Endothelial cell of umbilical vein (primary cell): Measurements from ENCODE around the gene CD48. TPM values are rescaled to one million over a fixed set of nuclear protein-coding genes. Genes with fewer than 3 reads are reported as not detected.

Source experiments
- BruUV-seq: library from RNA; stranded (reverse); fragments of 400-500 nt; replicated peaks from 2 replicates; lab custom pipeline; 2021; lab: Mats Ljungman, UMichigan
- CTCF ChIA-PET: fragments of 300-600, 350-600 bp; sonication (Branson Sonifier 250); formaldehyde crosslinking; loops from one replicate; lab custom pipeline; 2021; ENCODE audit warnings: antibody characterized with exemption, inconsistent platforms; lab: Charles Lee
- POLR2A ChIA-PET: fragments of 300-600, 350-600 bp; sonication (Branson Sonifier 250); formaldehyde crosslinking; loops from one replicate; lab custom pipeline; 2021; ENCODE audit warnings: antibody characterized with exemption, inconsistent platforms; lab: Charles Lee
- DNase-seq: peaks from one replicate; pipeline ENCODE4 v3.0.0-alpha.2; 2011; ENCODE audit warnings: low read depth, low spot score
- FAIRE-seq: peaks from 2 replicates; lab custom pipeline; 2011; peaks lifted over from hg19 to GRCh38; lab: Jason Lieb, UNC
- H2AFZ ChIP-seq: 2 replicates; pipeline ENCODE4 v1.6.0; 2012; ENCODE audit warnings: low read depth, low read length, control low read depth, inconsistent platforms
- H3K27ac ChIP-seq: 2 replicates; pipeline ENCODE4 v1.5.1; 2011; ENCODE audit warnings: low read depth, mild to moderate bottlenecking, control low read depth, low read length, moderate library complexity; ENCODE audit not compliant: insufficient read depth
- H3K27me3 ChIP-seq, 2 experiments: 2 replicates each; pipeline versions ENCODE4 v1.6.0 to v1.6.1; 2011; ENCODE audit warnings: low read length in 2 of 2, mixed read lengths in 1 of 2; ENCODE audit not compliant: control insufficient read depth in 2 of 2, insufficient read depth in 2 of 2
- H3K36me3 ChIP-seq, 2 experiments: 2 replicates in 1 of 2; 3 replicates in 1 of 2; pipeline ENCODE4 v1.5.1; 2011; ENCODE audit warnings: low read length in 2 of 2, mild to moderate bottlenecking in 1 of 2, moderate library complexity in 1 of 2; ENCODE audit not compliant: control insufficient read depth in 2 of 2, insufficient read depth in 2 of 2; ENCODE audit errors: extremely low read depth in 1 of 2
- H3K4me1 ChIP-seq: 3 replicates; pipeline ENCODE4 v1.5.1; 2011; ENCODE audit warnings: mild to moderate bottlenecking, low read length; ENCODE audit not compliant: control insufficient read depth, insufficient read depth; ENCODE audit errors: extremely low read depth
- H3K4me2 ChIP-seq: 2 replicates; pipeline ENCODE4 v1.6.1; 2011; ENCODE audit warnings: low read length, control low read depth, mixed read lengths; ENCODE audit not compliant: insufficient read depth
- H3K4me3 ChIP-seq, 3 experiments: fragments of 200-600 bp in 1 of 3; sonication (generic), shearing (Covaris generic) in 1 of 3; replicated peaks in 1 of 3; 2 replicates each; pipeline ENCODE4 v1.5.1; 2011 to 2016; ENCODE audit warnings: control low read depth in 3 of 3, low read length in 3 of 3, mild to moderate bottlenecking in 2 of 3, inconsistent platforms in 1 of 3, low read depth in 1 of 3, moderate library complexity in 1 of 3; ENCODE audit not compliant: insufficient read depth in 1 of 3
- H3K79me2 ChIP-seq: 2 replicates; pipeline ENCODE4 v1.6.0; 2012; ENCODE audit warnings: low read length, inconsistent platforms; ENCODE audit not compliant: control insufficient read depth, insufficient read depth
- H3K9ac ChIP-seq: replicated peaks from 2 replicates; pipeline ENCODE3; 2011; ENCODE audit warnings: low read length, control low read depth; ENCODE audit not compliant: insufficient read depth; ENCODE audit errors: extremely low read depth
- H3K9me1 ChIP-seq: replicated peaks from 3 replicates; pipeline ENCODE4 v1.6.0; 2011; ENCODE audit warnings: mild to moderate bottlenecking, low read length; ENCODE audit not compliant: control insufficient read depth, insufficient read depth; ENCODE audit errors: extremely low read depth
- H3K9me3 ChIP-seq: replicated peaks from 2 replicates; pipeline ENCODE4 v1.5.1; 2012; ENCODE audit warnings: low read length, inconsistent platforms; ENCODE audit not compliant: control insufficient read depth, insufficient read depth
- H4K20me1 ChIP-seq: replicated peaks from 2 replicates; pipeline ENCODE3; 2011; ENCODE audit warnings: mild to moderate bottlenecking, low read length; ENCODE audit not compliant: control insufficient read depth, insufficient read depth; ENCODE audit errors: extremely low read depth
- CTCF ChIP-seq, 2 donors: IDR thresholded peaks; 1 replicate in 1 of 2; 2 replicates in 1 of 2; pipeline ENCODE4 v1.5.1; 2011; ENCODE audit warnings: low read length in 2 of 2, mild to moderate bottlenecking in 2 of 2, moderate library complexity in 2 of 2, control low read depth in 1 of 2, inconsistent platforms in 1 of 2, low read depth in 1 of 2; ENCODE audit not compliant: insufficient read depth in 1 of 2; ENCODE audit errors: extremely low read depth in 1 of 2
- EZH2 ChIP-seq: IDR thresholded peaks from 2 replicates; pipeline ENCODE4 v1.6.1; 2012; ENCODE audit warnings: borderline replicate concordance, low read depth, mild to moderate bottlenecking, moderate library complexity, low read length, inconsistent platforms; ENCODE audit not compliant: severe bottlenecking
- FOS ChIP-seq: IDR thresholded peaks from 2 replicates; pipeline ENCODE4 v1.6.1; 2011; ENCODE audit warnings: mild to moderate bottlenecking, low read length, moderate library complexity, borderline replicate concordance; ENCODE audit not compliant: insufficient read depth
- GATA2 ChIP-seq: IDR thresholded peaks from 2 replicates; pipeline ENCODE4 v1.7.0; 2011; ENCODE audit warnings: low read depth, mild to moderate bottlenecking, moderate library complexity, mixed read lengths, low read length; ENCODE audit not compliant: insufficient read length, insufficient read depth
- JUN ChIP-seq: IDR thresholded peaks from 2 replicates; pipeline ENCODE4 v1.6.1; 2011; ENCODE audit warnings: borderline replicate concordance, low read depth; ENCODE audit not compliant: insufficient read length, insufficient read depth
- MAX ChIP-seq: IDR thresholded peaks from 2 replicates; pipeline ENCODE4 v1.6.1; 2011; ENCODE audit not compliant: insufficient read depth, insufficient read length
- MYC ChIP-seq: IDR thresholded peaks from one replicate; pipeline ENCODE4 v1.6.1; 2011; ENCODE audit warnings: mild to moderate bottlenecking, low read depth, low read length
- POLR2A ChIP-seq: IDR thresholded peaks from 2 replicates; pipeline ENCODE4 v1.6.1; 2012; ENCODE audit warnings: low read depth, mild to moderate bottlenecking, control low read depth, low read length
- POLR2AphosphoS5 ChIP-seq: IDR thresholded peaks from 2 replicates; pipeline ENCODE4 v1.6.1; 2012; ENCODE audit warnings: low read depth, mild to moderate bottlenecking, control low read depth, low read length, moderate library complexity; ENCODE audit not compliant: insufficient read depth
- dilution Hi-C: fragments of 300-500 bp; cut with MboI; formaldehyde crosslinking; loops from one replicate; pipeline ENCODE4 v1.15.0; 2019; ENCODE audit warnings: low sequenced_read_pairs; ENCODE audit not compliant: extremely low pct_ligation_motif_present
- intact Hi-C: fragments of 100-400 bp; cut with micrococcal nuclease; formaldehyde crosslinking; loops from one replicate; pipeline ENCODE4 v1.10.0; 2022
- polyA plus RNA-seq, 4 experiments: library from polyadenylated mRNA; depleted of rRNA in 3 of 4; stranded (reverse) in 3 of 4; unstranded in 1 of 4; fragments of >200 nt; gene quantifications; 2 replicates each; pipeline versions ENCODE4 v1.2.1 to v1.2.3, GENCODE V29; 2011 to 2012; ENCODE audit warnings: missing spikeins in 1 of 4
- total RNA-seq: library from RNA; stranded (reverse); gene quantifications from 2 replicates; pipeline ENCODE4 v1.2.3, GENCODE V29; 2021

Gene CD48
- total and polyA plus RNA-seq, 2 donors (not counting 3 experiments of a cell fraction or from before 2014, with no cell fraction given), result not detected

GRCh38 chr1:160724465-160725242, 13.0 kb upstream of the CD48 start:
- no peak for FAIRE-seq
- intact Hi-C loops, result loop anchor here (5.0 kb wide), 1 partner anchor 373 kb away; the partner anchor contains the start of gene KLHDC9

GRCh38 chr1:160723332-160723731, 11.7 kb upstream of the CD48 start:
- intact Hi-C loops (no loop called here), dilution Hi-C loops (no loop called here)
- CTCF ChIA-PET, result interaction anchor here (1.7 kb wide), 1 partner anchor 10 kb away, joined by 4 read pairs; no protein-coding TSS in a partner anchor
- TF ChIP-seq JUN, result no peak
- no peak for TF ChIP-seq POLR2A
- no peak for TF ChIP-seq POLR2AphosphoS5
- no peak for TF ChIP-seq MAX
- TF ChIP-seq EZH2, result no peak
- TF ChIP-seq CTCF (IDR thresholded peaks at IDR 0.05; ENCODE audit: extremely low read depth in 1 of 2, insufficient read depth in 1 of 2, low read depth in 1 of 2, low read length in 2 of 2), result no peak
- no peak for TF ChIP-seq GATA2
- Histone ChIP-seq H3K4me2 (no peak overlapping the region), H2AFZ (no peak overlapping the region), H3K4me3 (no peak overlapping the region), H3K4me1 (no peaks in the 10 kb centered on the region), H3K36me3 (no peaks in the 10 kb centered on the region), H3K27me3 (no peaks in the 10 kb centered on the region), H3K27ac (no peak overlapping the region), H3K9me1 (no peaks in the 10 kb centered on the region), H3K9me3 (no peaks in the 10 kb centered on the region), H3K79me2 (no peaks in the 10 kb centered on the region), H4K20me1 (no peaks in the 10 kb centered on the region), H3K9ac (no peak overlapping the region)
- POLR2A ChIA-PET, result no interaction called here
- DNase-seq, result no peak
- BruUV-seq, result no TSS peak
- no peak for FAIRE-seq

More at GRCh38 chr1:160724465-160725242, 13.0 kb upstream of the CD48 start:
- Histone ChIP-seq H3K4me2 (no peak overlapping the region), H3K27me3 (no peaks in the 10 kb centered on the region), H3K4me3 (no peak overlapping the region), H3K9me3 (no peaks in the 10 kb centered on the region), H2AFZ (no peak overlapping the region), H3K9me1 (no peaks in the 10 kb centered on the region), H3K9ac (no peak overlapping the region), H4K20me1 (no peaks in the 10 kb centered on the region), H3K27ac (no peak overlapping the region), H3K36me3 (no peaks in the 10 kb centered on the region), H3K4me1 (no peaks in the 10 kb centered on the region), H3K79me2 (no peaks in the 10 kb centered on the region)
- CTCF ChIA-PET, result interaction anchor here (1.2 to 4.8 kb wide), 5 partner anchors 8 to 416 kb away, joined by 3 to 43 read pairs (median 4); partner anchors contain the start of gene ITLN2
- POLR2A ChIA-PET, result no interaction called here
- dilution Hi-C loops, result no loop called here
- BruUV-seq, result no TSS peak
- no peak for DNase-seq
- TF ChIP-seq GATA2, result no peak
- TF ChIP-seq EZH2, result no peak
- TF ChIP-seq FOS, result no peak
- TF ChIP-seq MYC, result no peak
